HG02870 (cell line): ENCODE results near the gene BCAM.
A peak's percentile ranks its signal among the peaks of the same experiment; 100 is the strongest.
"Not testable (repeated sequence)": the region's sequence is repeated elsewhere in the genome, so short reads cannot be mapped to it uniquely, and the experiment has no call there.

ENCODE experiments used
- ATAC-seq: cut with Tn5 transposase; IDR thresholded peaks from one replicate; pipeline ENCODE4 v1.9.1; 2021; ENCODE audit warnings: mild to moderate bottlenecking, moderate library complexity; ENCODE audit not compliant: unreplicated experiment

BCAM gene

GRCh38 chr19:44808463-44809371 is at the start of gene BCAM:
TSS of gene BCAM (plus strand) at chr19:44809103. CDS start at chr19:44809125, 22 bp downstream.
- ATAC-seq, result no peak

GRCh38 chr19:44762038-44762437 is 46.9 kb upstream of the BCAM start:
- no peak for ATAC-seq

GRCh38 chr19:44765033-44765948 is 43.6 kb upstream of the BCAM start:
- no peak for ATAC-seq

GRCh38 chr19:44765949-44766335 is 43.0 kb upstream of the BCAM start:
- no peak for ATAC-seq

- no peak for ATAC-seq
Observed at GRCh38 chr19:44767295-44768180, 41.4 kb upstream of the BCAM start.

GRCh38 chr19:44770550-44771257 is 38.2 kb upstream of the BCAM start:
- peak; percentile 94 for ATAC-seq

- ATAC-seq, result not testable (repeated sequence)
Observed at GRCh38 chr19:44772144-44772543, 36.8 kb upstream of the BCAM start.

- ATAC-seq, result no peak
Observed at GRCh38 chr19:44772959-44773358, 35.9 kb upstream of the BCAM start.

GRCh38 chr19:44775676-44776240 is 33.1 kb upstream of the BCAM start:
- no peak for ATAC-seq

- ATAC-seq, result no peak
Observed at GRCh38 chr19:44776402-44777096, 32.4 kb upstream of the BCAM start.

GRCh38 chr19:44777715-44778347 is 31.1 kb upstream of the BCAM start, which contains the start of gene CBLC:
TSS of gene CBLC (plus strand) at chr19:44777890. CDS start at chr19:44777932, 42 bp downstream.
- no peak for ATAC-seq

- ATAC-seq, result no peak
Observed at GRCh38 chr19:44779150-44779549, 29.8 kb upstream of the BCAM start.

- ATAC-seq, result not testable (repeated sequence)
Observed at GRCh38 chr19:44781694-44782093, 27.2 kb upstream of the BCAM start.

- ATAC-seq, result no peak
Observed at GRCh38 chr19:44782729-44783128, 26.2 kb upstream of the BCAM start.

- ATAC-seq, result no peak
Observed at GRCh38 chr19:44783545-44783944, 25.4 kb upstream of the BCAM start.

GRCh38 chr19:44785271-44785670 is 23.6 kb upstream of the BCAM start:
- ATAC-seq, result no peak

GRCh38 chr19:44785993-44786392 is 22.9 kb upstream of the BCAM start:
- no peak for ATAC-seq

- no peak for ATAC-seq
Observed at GRCh38 chr19:44788971-44789370, 19.9 kb upstream of the BCAM start.
